GM23248 (cell line): Measurements from ENCODE around the gene CDKN2AIPNL. TPM values are rescaled to one million over a fixed set of nuclear protein-coding genes. Genes with fewer than 3 reads are reported as not detected.

Experiments used
- DNase-seq: peaks from one replicate; pipeline ENCODE4 v3.0.0-alpha.2; 2015
- H2AFZ ChIP-seq: fragments of 200-600 bp; sonication (generic); 2 replicates; pipeline ENCODE4 v1.6.1; 2016; ENCODE audit warnings: antibody characterized with exemption
- H3F3A ChIP-seq: fragments of 200-600 bp; sonication (generic); 2 replicates; pipeline ENCODE4 v1.6.1; 2016; ENCODE audit warnings: mild to moderate bottlenecking, antibody characterized with exemption, mixed run types; ENCODE audit not compliant: insufficient read depth
- H3K27ac ChIP-seq: fragments of 200-600 bp; sonication (generic); 2 replicates; pipeline ENCODE4 v1.5.1; 2016; ENCODE audit warnings: mild to moderate bottlenecking
- H3K27me3 ChIP-seq: fragments of 200-600 bp; sonication (generic); replicated peaks from 2 replicates; pipeline ENCODE4 v1.6.1; 2016; ENCODE audit warnings: mild to moderate bottlenecking; ENCODE audit not compliant: insufficient read depth
- H3K36me3 ChIP-seq: fragments of 200-600 bp; sonication (generic); 2 replicates; pipeline ENCODE4 v1.6.1; 2016; ENCODE audit warnings: low read depth, mild to moderate bottlenecking
- H3K4me1 ChIP-seq: fragments of 200-600 bp; sonication (generic); 2 replicates; pipeline ENCODE4 v1.6.1; 2016; ENCODE audit warnings: mild to moderate bottlenecking; ENCODE audit not compliant: insufficient read depth
- H3K4me2 ChIP-seq: fragments of 200-600 bp; sonication (generic); one replicate; pipeline ENCODE4 v1.6.1; 2016; ENCODE audit warnings: mild to moderate bottlenecking; ENCODE audit not compliant: unreplicated experiment
- H3K4me3 ChIP-seq: fragments of 200-600 bp; sonication (generic); 2 replicates; pipeline ENCODE4 v1.5.1; 2016; ENCODE audit warnings: mild to moderate bottlenecking
- H3K79me2 ChIP-seq: fragments of 200-600 bp; sonication (generic); 2 replicates; pipeline ENCODE4 v1.6.1; 2016; ENCODE audit warnings: mild to moderate bottlenecking; ENCODE audit not compliant: insufficient read depth
- H3K9ac ChIP-seq: fragments of 200-600 bp; sonication (generic); 2 replicates; pipeline ENCODE4 v1.6.1; 2016; ENCODE audit warnings: mild to moderate bottlenecking
- H3K9me2 ChIP-seq: fragments of 200-600 bp; sonication (generic); 2 replicates; pipeline ENCODE4 v1.6.1; 2016; ENCODE audit warnings: mixed run types, mild to moderate bottlenecking, moderate library complexity; ENCODE audit not compliant: insufficient read depth
- H3K9me3 ChIP-seq: fragments of 200-600 bp; sonication (generic); one replicate; pipeline ENCODE4 v1.6.1; 2017; ENCODE audit warnings: low read depth
- H4K20me1 ChIP-seq: fragments of 200-600 bp; sonication (generic); 2 replicates; pipeline ENCODE4 v1.6.0; 2016; ENCODE audit not compliant: insufficient read depth
- EZH2 ChIP-seq: fragments of 200-600 bp; sonication (generic); IDR thresholded peaks from 2 replicates; pipeline ENCODE4 v1.6.1; 2018; ENCODE audit warnings: antibody characterized with exemption, mild to moderate bottlenecking; ENCODE audit not compliant: insufficient read depth, poor library complexity, severe bottlenecking
- EZH2phosphoT487 ChIP-seq: fragments of 200-600 bp; sonication (generic); IDR thresholded peaks from 2 replicates; pipeline ENCODE4 v1.6.1; 2018; ENCODE audit warnings: antibody characterized with exemption, moderate library complexity, mild to moderate bottlenecking, low read depth; ENCODE audit not compliant: insufficient read depth
- WGBS, 2 experiments: methylation state at CpG; one replicate each; pipeline ENCODE4 v1.1.6; 2015 to 2017; ENCODE audit warnings: low lambda C conversion rate in 2 of 2, low coverage in 1 of 2; ENCODE audit errors: missing lambda C conversion rate in 2 of 2; 5-methylcytosine and 5-hydroxymethylcytosine counted together
- in situ Hi-C: fragments of 300-500 bp; cut with MboI; formaldehyde crosslinking; loops from 2 replicates; pipeline ENCODE4 v1.15.0; 2020
- polyA plus RNA-seq: library from polyadenylated mRNA; unstranded; fragments of >200 nt; fragmentation: Nextera tagmentation; extraction: Ambion mirVana; gene quantifications from 2 replicates; pipeline ENCODE4 v1.2.1, GENCODE V29; 2016
- total RNA-seq: library from RNA; depleted of rRNA; stranded (reverse); fragments of >200 nt; shearing (Covaris generic); gene quantifications from 2 replicates; pipeline ENCODE4 v1.2.3, GENCODE V29; 2014; rRNA removed

CDKN2AIPNL gene, protein sequence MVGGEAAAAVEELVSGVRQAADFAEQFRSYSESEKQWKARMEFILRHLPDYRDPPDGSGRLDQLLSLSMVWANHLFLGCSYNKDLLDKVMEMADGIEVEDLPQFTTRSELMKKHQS
- total RNA-seq (22.1 and 26.0 TPM in 2 replicates), polyA plus RNA-seq (36.1 and 39.9 TPM in 2 replicates)

DNA sequence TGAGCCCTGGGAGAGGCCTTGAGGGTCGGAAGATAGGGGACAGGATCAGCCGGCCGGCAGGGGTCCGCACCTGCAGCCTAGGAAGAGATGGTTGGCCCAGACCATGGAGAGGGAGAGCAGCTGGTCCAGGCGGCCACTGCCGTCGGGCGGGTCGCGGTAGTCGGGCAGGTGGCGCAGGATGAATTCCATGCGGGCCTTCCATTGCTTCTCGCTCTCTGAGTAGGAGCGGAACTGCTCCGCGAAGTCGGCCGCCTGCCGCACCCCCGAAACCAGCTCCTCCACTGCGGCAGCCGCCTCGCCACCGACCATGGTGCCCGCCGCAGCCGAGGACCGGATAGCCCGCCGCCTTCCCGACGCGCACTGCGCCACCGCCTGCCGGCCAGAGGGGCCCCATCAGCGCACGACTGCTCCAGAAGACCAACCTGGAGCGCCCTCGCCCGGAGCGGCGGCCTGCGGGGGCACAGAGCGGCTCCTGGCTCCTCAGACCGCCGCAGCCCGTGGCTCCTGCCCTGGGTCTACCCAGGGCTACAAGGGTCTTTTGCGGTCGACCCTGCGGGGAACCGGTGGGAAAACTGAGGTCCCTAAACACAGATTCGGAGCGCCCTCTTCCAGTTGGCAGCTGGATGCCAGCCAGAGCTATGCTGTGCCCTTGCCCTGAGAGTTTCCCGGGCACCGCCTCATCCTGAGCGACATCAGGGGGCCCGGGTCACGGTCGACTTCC is at the start of gene CDKN2AIPNL:
CDKN2AIPNL (minus strand) TSS at position 336 of the 721 bp plus-strand sequence; CDS start at position 309, 27 bp downstream.
- in situ Hi-C loops, result no loop called here
- Histone ChIP-seq H3K9me3 (no peaks in the 10 kb centered on the region), H3K27me3 (no peaks in the 10 kb centered on the region), H2AFZ (peak within 1 kb of the TSS; percentile 86), H3F3A (0 out of 2 replicates have a peak, but pooled peaks cover 2% of the 10 kb centered on the region), H3K79me2 (peaks cover 34% of the 10 kb centered on the region), H3K27ac (no peak within 1 kb of the TSS; the same call in 1 of the 2 replicates), H3K4me3 (peak within 1 kb of the TSS; percentile 87), H4K20me1 (no peaks in the 10 kb centered on the region), H3K9me2 (no peaks in the 10 kb centered on the region), H3K4me2 (peak within 1 kb of the TSS; percentile 80), H3K9ac (peak within 1 kb of the TSS; percentile 80), H3K4me1 (peaks cover 16% of the 10 kb centered on the region; the same call in 1 of the 2 replicates), H3K36me3 (peaks cover 5% of the 10 kb centered on the region; the same call in 1 of the 2 replicates)
- DNase-seq, result peak; percentile 95
- TF ChIP-seq EZH2phosphoT487 (no peak), EZH2 (no peak)
- WGBS, 2 experiments, result 2% methylated on average over 22 to 47 of the region's 61 CpGs

DNA sequence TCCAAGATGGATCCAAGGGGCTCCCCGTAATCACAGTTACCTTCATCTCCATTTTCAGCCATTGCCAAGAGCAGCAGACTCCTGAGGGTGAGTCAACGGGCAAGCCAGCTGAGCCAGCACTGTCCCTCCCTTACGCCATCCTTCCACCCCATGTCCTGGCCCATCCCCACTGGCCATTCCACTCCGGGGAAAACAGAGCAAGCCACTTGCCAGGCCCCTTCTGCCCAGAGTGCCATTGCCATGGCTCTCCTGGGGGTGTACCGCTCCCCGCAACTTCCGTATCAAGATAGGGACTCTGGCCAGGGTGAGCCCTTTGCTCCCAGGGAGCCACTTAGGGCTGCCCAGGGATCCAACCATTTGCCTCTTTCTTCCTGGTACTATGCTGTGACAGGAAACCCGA is 48.9 kb upstream of the CDKN2AIPNL start:
- WGBS, 2 experiments, result 93% methylated on average over 8 of the region's 8 CpGs
- no peaks in the 10 kb centered on the region for H3K9me3 ChIP-seq
- no peak overlapping the region for H2AFZ ChIP-seq
- no peaks in the 10 kb centered on the region for H4K20me1 ChIP-seq
- in situ Hi-C loops, result no loop called here
- H3K27me3 ChIP-seq, result no peaks in the 10 kb centered on the region
- H3K27ac ChIP-seq, result no peak overlapping the region
- H3K4me3 ChIP-seq, result no peak overlapping the region
- peaks cover 20% of the 10 kb centered on the region for H3K4me1 ChIP-seq
- no peaks in the 10 kb centered on the region for H3K9me2 ChIP-seq
- no peaks in the 10 kb centered on the region for H3K79me2 ChIP-seq
- no peak for DNase-seq
- H3K9ac ChIP-seq, result no peak overlapping the region
- 0 out of 2 replicates have a peak, but pooled peaks cover 11% of the 10 kb centered on the region for H3F3A ChIP-seq
- no peak overlapping the region for H3K4me2 ChIP-seq
- no peaks in the 10 kb centered on the region for H3K36me3 ChIP-seq
- TF ChIP-seq EZH2 (no peak), EZH2phosphoT487 (no peak)

DNA sequence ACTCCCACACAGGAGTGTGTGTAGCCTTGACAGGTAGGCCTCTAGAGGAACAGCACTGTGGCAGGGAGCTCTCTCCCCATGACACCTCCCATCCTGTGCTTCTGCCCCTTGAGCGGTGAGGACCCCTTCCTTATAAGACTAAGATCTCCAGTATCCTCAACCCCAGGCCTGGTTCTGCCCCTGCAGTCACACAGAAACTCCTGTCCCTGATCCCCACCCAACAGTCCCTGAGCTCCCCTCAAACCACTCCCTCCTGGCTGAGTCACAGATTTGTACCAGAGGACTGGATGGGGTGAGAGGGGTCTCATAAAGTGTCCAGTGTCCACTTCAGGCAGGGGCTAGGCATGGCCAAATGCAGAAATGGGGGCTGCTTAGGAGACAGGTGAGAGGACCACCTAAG is 47.8 kb upstream of the CDKN2AIPNL start:
- peaks cover 20% of the 10 kb centered on the region for H3K4me1 ChIP-seq
- WGBS, 2 experiments, result 100% methylated on average over 1 of the region's 1 CpG
- no peak overlapping the region for H3K4me2 ChIP-seq
- H3K79me2 ChIP-seq, result no peaks in the 10 kb centered on the region
- H4K20me1 ChIP-seq, result no peaks in the 10 kb centered on the region
- no peak overlapping the region for H3K9ac ChIP-seq
- H3K27ac ChIP-seq, result no peak overlapping the region
- H3K9me3 ChIP-seq, result no peaks in the 10 kb centered on the region
- no peaks in the 10 kb centered on the region for H3K36me3 ChIP-seq
- H3F3A ChIP-seq, result 0 out of 2 replicates have a peak, but pooled peaks cover 4% of the 10 kb centered on the region
- H3K4me3 ChIP-seq, result no peak overlapping the region
- no peak for DNase-seq
- in situ Hi-C loops, result no loop called here
- H3K9me2 ChIP-seq, result no peaks in the 10 kb centered on the region
- TF ChIP-seq EZH2phosphoT487 (no peak), EZH2 (no peak)
- H3K27me3 ChIP-seq, result no peaks in the 10 kb centered on the region
- H2AFZ ChIP-seq, result no peak overlapping the region

DNA sequence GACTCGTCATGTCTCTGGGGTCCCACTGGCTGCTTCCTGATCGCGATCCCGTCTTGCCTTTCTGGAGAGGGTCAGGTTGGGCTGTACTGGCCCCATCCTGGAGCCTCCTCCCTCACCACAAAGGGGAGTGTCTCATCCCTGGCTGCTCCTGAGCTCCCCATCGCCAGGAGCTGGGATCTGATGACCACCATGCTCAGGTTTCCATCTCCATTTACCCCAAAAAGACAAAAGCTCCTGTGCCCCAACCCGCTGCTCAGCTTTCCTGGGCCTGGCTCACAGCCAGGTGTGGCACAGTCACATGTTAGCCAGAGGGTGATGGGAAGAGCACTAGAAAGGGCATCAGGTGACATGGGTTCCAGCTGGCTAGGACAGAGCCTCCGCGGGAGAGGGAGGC is 47.3 kb upstream of the CDKN2AIPNL start:
- peak overlapping the region; percentile 32; the same call in 1 of the 2 replicates for H3K9ac ChIP-seq
- TF ChIP-seq EZH2, result no peak
- no peak for TF ChIP-seq EZH2phosphoT487
- H3K79me2 ChIP-seq, result no peaks in the 10 kb centered on the region
- no peaks in the 10 kb centered on the region for H4K20me1 ChIP-seq
- no peak overlapping the region for H3K4me2 ChIP-seq
- H3K9me2 ChIP-seq, result no peaks in the 10 kb centered on the region
- no peak overlapping the region for H3K4me3 ChIP-seq
- H3K27ac ChIP-seq, result peak overlapping the region; percentile 71; the same call in 1 of the 2 replicates
- WGBS, 2 experiments, result 90 to 99% methylated on average over 8 of the region's 8 CpGs
- in situ Hi-C loops, result no loop called here
- no peaks in the 10 kb centered on the region for H3K27me3 ChIP-seq
- no peak overlapping the region for H2AFZ ChIP-seq
- no peaks in the 10 kb centered on the region for H3K36me3 ChIP-seq
- H3K4me1 ChIP-seq, result peaks cover 19% of the 10 kb centered on the region
- 0 out of 2 replicates have a peak, but pooled peaks cover 3% of the 10 kb centered on the region for H3F3A ChIP-seq
- no peaks in the 10 kb centered on the region for H3K9me3 ChIP-seq
- DNase-seq, result no peak
